NCI-H748 (cell line): ENCODE results near the gene SLC66A1.
A peak's percentile ranks its signal among the peaks of the same experiment; 100 is the strongest.
"Not testable (repeated sequence)": the region's sequence is repeated elsewhere in the genome, so short reads cannot be mapped to it uniquely, and the experiment has no call there.

Experiments used
- DNase-seq: peaks from one replicate; lab custom pipeline; 2025; ENCODE audit not compliant: unreplicated experiment; lab: John Stamatoyannopoulos, UW

Gene SLC66A1, protein sequence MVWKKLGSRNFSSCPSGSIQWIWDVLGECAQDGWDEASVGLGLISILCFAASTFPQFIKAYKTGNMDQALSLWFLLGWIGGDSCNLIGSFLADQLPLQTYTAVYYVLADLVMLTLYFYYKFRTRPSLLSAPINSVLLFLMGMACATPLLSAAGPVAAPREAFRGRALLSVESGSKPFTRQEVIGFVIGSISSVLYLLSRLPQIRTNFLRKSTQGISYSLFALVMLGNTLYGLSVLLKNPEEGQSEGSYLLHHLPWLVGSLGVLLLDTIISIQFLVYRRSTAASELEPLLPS

DNA sequence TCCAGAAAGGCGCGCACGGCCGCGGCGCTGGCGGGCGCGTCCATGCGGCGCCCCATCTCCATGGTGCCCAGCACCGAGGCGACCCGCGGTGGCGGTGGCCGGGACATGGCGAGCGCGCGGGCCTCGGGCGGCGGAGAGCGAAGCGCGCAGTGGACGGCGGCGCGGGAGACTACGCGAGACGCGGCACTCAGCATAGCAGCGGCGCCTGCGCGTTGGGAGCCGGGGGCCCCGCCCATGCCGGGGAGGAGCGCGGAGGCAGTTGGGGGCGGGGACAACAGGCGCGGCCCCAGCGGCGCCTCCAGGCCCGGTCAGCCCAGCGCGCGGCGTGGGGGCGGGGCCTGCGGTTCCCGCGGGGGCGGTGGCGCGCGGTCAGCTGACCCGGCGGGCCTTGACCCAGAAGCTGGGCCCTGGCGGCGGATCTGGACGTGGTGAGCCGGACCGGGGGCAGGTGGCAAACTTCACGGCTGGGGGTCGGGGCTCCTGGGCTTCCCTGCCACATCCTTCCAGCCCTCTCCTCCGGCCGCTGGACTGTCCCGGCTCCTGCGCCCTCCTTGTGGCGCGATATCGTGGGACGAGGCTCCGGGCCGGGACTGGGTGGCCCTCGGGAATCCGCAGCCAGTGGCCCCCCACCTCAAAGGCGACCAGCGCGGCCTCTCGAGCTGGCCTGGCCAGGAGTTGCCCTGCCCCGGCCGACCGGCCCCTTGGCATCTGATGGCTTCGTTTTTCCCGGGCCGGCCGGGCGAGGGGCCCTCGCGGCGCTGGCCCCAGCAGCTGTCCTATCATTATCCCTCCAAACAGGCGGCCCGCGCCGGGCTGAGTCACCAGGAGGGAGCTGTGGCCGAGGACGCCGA is at the start of gene SLC66A1, which contains the start of gene AKR7A2:
Gene SLC66A1, plus strand, starts transcription at position 396 of the 851 bp plus-strand sequence. CDS start 5,352 bp downstream, outside the sequence.
Gene AKR7A2, minus strand, starts transcription at position 214 of the 851 bp plus-strand sequence. Its CDS starts 20 bp downstream, at position 194.
- peak; percentile 87 for DNase-seq

DNA sequence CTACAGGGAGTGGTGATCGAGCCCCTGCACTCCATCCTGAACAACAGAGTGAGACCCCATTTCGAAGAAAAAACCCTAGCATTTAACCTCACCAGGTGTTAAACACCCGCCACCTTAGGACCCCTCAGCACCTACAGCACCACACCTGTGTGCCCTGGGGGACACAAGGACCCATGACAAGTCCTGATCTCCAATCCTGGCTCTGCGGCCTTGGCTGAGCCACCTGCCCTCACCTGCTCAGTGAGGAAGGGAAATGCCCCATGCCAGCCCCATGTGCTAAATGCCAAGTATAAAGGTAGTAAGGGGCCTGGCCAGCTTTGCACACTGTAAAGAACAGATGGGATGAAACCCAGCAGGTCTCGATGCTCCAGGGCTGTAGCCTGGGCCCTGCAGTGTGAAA is 49.4 kb upstream of the SLC66A1 start:
- DNase-seq = no peak

DNA sequence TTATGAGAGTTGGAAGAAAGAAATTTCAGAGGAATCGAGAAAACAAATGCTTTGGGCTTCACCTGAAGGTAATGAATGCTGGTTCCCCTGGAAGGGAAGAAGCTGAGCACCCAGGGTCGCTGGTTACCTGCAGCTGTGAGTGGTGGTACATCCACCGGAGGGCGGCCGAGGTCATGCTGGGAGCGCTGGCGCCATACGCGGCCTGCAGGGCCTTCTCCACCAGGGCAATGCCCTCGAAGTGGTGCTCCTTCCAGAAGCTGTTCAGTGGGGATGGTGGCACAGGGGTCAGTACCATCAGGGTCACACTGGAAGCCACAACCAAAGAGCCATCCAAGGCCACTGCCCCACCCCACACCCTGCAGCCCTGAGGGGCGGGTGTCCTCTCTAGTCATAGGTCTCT is 43.7 kb upstream of the SLC66A1 start:
- DNase-seq = no peak

DNA sequence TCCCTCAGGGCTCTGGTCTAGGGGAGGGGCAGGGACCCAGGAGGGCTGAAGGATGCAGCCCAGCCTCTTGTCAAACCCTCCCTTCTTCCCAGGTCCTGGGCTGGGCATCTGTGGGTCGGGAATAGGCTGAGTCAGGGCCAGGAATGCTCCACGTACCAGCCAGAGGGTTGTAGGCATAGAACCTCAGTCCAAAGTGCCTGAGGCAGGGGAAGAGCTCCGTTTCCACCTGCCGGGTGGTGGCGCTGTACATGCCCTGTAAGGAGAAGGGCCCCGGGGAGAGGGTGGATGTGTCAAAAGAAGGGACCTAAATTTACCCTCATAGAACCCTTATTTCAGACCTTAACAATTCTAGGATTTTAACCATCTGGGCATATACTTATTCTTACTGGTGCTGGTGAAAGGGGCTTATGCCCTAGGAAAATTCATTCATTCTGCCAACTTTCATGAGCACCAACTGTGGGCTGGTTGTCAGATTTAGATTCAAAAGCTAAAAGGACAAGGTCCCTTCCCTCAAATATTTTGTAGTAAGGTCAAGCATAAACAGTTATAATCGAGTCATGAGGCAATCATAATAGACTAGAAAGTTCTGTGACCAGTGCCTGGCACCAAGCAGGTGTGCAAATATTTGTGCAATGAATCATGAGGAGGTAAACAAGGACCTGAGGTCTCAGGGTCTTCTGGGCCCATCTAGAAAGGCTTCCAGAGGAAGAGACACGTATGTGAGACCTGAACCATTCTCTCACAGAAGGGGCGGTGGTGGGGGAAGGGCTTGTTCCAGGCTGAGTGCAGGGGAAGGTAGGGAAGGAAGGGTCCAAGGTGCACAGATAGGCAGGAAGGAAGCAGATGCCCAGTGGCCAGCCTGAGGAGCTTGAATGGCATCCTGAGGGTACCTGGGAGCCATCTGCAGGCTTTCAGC is 42.4 kb upstream of the SLC66A1 start:
- not testable (repeated sequence) for DNase-seq

DNA sequence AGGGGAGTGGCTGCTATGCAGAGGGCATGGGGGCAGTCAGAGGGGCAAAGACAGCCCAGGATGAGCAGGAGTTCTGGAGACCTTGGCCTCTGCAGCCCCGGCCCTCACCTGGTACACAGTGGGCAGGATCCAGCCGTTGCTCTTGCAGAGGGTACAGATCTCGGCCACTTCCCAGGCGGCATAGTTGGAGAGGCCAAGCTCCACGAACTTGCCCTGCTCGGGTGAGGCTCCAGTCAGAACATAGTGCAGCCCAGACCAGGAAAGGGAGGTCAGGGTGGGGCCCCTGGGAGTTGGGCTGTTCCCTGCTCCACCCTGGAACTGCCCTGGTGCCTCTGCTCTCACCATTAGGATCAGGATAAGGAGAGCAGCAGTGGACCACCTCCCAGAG is 41.8 kb upstream of the SLC66A1 start:
- not testable (repeated sequence) for DNase-seq

DNA sequence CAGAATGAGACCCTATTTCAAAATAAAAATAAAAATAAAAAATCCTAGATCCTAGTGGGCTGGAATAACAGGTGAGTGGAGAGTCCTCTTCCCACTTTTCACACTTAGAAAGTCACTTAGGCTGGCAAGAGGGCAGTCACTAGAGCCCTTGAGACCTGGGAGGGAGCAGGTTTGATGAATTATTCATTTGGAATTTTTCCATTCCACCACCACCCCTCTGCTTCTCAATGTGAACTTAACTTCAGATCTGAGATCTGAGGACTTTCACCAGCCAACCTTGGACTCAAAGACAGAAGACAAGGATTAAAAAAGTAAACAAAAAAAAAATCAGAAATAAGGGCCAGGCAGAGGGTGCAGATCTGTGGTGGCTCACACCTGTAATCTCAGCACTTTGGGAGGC is 40.1 kb upstream of the SLC66A1 start:
- DNase-seq = no peak

DNA sequence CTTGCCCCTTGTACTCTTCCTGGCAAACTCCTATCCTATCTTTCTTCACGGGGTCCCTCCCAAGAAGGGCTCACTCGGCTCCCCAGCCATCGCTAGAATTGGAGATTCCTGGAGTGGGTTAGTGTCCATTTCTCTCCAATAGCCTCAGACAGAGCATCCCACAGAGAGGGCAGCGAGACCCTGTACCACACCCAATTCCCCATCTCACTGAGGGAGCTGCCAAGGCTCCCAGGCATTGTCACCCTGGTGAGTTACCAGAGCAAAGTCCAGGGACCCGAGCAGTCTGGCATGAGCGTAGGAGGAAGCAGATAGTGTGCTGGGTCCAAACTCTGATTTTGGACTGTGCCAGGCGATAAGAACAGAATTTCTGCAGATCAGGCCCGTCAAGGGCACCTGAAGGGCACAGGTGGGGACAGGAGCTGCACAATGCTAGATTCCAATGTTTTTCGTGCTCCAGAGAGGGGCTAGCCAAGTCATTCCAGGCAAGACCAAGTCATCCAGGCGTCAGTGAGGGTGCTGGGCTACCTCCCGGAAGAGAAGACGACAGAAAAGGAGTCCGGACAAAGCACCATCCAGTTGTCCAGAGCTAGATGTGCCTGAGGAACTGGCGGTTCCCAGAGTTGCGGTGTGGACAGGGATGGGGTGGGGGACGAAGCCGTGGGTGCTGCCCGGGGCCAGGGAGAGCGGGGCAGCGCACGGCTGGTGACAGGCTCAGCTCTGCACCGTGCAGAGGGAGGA is 38.9 kb upstream of the SLC66A1 start:
- DNase-seq = no peak

DNA sequence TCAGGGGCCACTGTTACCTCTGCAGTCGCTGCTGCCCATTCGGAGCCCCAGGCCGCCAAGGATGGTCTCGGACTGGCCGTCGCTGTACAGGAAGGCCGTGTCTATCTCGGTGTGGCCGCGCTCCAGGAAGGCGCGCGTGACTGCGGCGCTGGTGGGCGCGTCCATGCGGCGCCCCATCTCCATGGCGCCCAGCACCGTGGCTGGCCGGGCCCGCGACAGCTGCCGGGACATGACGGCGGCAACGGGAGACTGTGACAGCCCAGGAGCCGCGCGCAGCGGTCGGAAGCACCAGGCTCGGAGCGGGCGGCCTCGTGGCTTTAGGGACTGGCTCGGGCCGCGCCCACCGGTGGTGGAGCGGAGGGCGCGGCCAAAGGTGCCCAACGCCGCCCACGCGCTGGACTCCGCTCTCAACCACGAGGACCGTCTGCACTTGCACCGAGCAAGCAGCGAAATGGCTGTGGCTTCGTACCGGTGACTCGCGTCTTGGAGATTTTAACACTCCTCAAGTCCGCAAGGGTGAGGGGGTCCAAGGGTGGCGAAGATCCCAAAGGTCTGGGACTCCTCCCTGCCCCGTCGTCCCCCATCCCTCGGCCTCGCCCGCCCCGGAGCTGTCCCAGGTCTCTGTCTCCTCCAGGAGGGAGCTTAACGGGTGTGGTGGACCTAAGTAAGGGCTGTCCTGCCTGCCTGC is 38.1 kb upstream of the SLC66A1 start:
- DNase-seq = not testable (repeated sequence)

DNA sequence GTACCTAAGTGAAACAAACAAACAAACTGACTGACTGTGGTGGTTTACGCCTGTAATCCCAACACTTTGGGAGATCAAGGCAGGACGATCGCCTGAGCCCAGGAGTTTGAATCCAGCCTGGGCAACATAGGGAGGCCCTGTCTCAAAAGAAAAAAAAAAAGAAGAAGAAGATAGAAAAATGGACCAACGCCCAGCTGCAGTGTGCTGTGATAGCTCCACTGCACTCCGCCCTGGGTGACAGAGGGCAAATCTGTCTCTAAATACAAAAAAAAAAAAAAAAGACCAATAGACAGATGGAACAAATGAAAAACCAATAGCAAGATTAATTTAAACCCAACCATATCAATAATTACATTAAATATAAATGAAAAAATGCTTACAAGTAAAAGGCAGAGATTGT is 37.5 kb upstream of the SLC66A1 start:
- no peak for DNase-seq

DNA sequence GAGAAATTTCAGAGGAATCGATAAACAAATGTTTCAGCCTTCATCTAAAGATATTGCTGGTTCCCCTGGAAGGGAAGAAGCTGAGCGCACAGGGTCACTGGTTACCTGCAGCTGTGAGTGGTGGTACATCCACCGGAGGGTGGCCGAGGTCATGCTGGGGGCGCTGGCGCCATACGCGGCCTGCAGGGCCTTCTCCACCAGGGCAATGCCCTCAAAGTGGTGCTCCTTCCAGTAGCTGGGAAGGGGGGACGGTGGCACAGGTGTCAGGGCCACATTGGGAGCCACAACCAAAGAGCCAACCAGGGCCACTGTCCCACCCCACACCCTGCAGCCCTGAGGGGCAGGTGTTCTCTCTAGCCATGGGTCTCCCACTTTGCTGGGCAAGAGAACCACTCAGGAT is 28.2 kb upstream of the SLC66A1 start:
- DNase-seq = no peak

DNA sequence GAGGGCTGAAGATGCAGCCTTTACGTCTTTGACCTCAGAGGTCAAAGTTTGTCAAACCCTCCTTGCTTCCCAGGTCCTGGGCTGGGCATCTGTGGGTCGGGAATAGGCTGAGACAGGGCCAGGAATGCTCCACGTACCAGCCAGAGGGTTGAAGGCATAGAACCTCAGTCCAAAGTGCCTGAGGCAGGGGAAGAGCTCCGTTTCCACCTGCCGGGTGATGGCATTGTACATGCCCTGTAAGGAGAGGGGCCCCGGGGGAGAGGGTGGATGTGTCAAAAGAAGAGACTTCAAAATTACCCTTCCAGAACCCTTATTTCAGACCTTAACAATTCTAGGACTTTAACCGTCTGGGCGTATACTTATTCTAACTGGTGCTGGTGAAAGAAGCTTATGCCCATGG is 27.2 kb upstream of the SLC66A1 start:
- no peak for DNase-seq

DNA sequence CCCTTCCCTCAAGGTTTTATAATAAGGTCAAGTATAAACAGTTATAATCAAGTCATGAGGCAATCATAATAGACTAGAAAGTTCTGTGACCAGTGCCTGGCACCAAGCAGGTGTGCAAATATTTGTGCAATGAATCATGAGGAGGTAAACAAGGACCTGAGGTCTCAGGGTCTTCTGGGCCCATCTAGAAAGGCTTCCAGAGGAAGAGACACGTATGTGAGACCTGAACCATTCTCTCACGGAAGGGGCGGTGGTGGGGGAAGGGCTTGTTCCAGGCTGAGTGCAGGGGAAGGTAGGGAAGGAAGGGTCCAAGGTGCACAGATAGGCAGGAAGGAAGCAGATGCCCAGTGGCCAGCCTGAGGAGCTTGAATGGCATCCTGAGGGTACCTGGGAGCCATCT is 26.8 kb upstream of the SLC66A1 start:
- not testable (repeated sequence) for DNase-seq

DNA sequence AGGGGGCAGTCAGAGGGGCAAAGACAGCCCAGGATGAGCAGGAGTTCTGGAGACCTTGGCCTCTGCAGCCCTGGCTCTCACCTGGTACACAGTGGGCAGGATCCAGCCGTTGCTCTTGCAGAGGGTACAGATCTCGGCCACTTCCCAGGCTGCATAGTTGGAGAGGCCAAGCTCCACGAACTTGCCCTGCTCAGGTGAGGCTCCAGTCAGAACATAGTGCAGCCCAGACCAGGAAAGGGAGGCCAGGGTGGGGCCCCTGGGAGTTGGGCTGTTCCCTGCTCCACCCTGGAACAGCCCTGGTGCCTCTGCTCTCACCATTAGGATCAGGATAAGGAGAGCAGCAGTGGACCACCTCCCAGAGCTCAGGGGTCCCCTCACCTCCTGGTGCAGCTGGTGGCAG is 26.3 kb upstream of the SLC66A1 start:
- DNase-seq = not testable (repeated sequence)

DNA sequence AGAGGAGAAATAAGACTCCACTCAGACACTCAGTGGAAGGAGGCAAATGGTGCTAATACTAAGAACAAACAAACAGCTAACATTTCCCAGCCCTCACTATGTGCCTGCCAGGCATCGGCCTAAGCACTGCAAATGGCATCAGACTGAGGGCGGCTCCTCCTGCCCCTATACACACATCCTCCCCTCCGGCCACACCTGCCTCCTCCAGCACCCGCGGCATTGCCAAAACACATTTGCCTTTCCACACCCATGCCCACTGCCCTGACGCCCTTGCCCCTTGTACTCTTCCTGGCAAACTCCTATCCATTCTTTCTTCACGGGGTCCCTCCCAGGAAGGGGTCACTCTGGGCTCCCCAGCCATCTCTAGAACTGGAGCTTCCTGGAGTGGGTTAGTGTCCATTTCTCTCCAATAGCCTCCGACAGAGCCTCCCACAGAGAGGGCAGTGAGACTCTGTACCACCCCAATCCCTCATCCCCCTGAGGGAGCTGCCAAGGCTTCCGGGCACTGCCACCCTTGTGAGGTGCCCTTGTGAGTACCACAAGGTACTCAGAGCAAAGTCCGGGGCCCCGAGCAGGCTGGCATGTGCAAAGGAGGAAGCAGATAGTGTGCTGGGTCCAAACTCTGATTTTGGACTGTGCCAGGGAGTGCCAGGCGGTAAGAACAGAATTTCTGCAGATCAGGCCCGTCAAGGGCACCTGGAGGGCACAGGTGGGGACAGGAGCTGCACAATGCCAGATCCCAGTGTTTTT is 24.5 kb upstream of the SLC66A1 start:
- DNase-seq = no peak

DNA sequence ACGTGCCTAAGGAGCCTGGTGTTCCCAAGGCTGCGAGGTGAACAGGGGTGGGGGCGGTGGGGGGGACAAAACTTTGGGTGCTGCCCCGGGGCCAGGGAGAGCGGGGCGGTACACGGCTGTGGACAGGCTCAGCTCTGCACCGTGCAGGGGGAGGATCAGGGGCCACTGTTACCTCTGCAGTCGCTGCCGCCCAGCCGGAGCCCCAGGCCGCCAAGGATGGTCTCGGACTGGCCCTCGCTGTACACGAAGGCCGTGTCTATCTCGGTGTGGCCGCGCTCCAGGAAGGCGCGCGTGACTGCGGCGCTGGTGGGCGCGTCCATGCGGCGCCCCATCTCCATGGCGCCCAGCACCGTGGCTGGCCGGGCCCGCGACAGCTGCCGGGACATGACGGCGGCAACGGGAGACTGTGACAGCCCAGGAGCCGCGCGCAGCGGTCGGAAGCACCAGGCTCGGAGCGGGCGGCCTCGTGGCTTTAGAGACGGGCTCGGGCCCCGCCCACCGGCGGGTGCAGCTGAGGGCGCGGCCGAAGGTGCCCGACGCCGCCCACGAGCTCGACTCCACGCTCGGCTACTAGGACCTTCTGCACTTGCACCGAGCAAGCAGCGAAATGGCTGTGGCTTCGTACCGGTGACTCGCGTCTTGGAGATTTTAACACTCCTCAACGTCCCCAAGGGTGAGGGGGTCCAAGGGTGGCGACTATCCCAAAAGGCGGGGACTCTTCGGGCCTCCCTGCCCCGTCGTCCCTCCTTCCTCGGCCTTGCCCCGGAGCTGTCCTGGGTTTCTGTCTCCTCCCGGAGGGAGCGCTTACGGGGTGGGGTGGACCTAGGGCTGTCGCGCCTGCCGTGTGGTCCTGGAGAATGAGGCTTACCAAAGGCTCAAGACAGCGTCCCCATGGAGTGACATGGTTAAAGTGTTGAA is 23.5 kb upstream of the SLC66A1 start, which contains the start of gene AKR7A3:
Gene AKR7A3, minus strand, starts transcription at position 447 of the 918 bp plus-strand sequence. Its CDS starts 61 bp downstream, at position 386.
- DNase-seq = not testable (repeated sequence)

DNA sequence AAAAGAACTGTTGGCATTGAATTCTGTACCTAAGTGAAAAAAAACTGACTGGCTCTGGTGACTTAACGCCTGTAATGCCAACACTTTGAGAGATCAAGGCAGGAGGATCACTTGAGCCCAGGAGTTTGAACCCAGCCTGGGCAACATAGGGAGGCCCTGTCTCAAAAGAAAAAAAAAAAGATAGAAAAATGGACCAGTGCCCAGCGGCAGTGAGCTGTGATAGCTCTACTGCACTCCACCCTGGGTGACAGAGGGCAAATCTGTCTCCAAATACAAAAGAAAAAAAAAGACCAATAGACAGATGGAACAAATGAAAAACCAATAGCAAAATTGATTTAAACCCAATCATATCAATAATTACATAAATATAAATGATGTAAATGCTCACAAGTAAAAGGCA is 22.9 kb upstream of the SLC66A1 start:
- no peak for DNase-seq

DNA sequence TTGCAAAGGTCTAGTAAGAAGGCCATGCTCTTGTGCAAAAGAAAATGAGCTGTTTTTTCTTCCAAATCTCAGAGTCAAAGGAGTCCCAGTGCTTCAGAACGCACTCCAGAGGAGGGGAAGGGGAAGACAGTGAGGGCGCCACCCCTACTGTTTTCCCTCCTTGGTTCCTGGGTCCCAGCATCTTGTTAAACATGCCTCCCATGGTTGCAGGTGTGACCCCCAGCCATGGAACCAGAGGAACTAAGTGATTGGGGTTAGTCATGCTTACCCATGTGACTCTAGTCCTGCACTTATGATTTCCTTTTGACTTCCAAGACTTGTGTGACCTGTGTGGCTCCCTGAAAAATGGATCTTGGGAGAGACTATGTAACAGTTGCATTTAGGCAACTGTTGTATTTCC is 17.5 kb upstream of the SLC66A1 start:
- no peak for DNase-seq

DNA sequence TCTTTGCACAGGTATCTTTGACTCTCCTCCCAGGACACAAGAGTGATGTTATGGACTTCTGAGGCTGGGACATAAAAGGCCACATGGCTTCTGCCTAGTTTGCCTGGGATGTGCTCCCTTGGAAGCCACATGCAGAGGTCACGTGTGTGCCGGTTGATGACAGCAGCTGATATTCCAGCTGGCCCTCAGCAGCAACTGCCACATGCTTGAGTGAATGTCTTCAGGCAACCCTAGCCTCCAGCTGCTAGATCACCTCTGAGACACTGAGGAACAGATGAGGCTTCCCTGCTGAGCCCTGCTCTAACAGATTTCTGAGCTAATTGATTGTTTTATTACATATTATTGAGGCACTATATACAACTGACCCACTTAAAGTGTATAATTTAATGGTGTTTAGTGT is 11.9 kb upstream of the SLC66A1 start:
- peak; percentile 11 for DNase-seq
